MM.1S (cell line): ENCODE results near the gene CHERP.

Experiments
- DNase-seq: peaks from one replicate; pipeline ENCODE4 v3.0.0-alpha.2; 2015
- H2AFZ ChIP-seq: fragments of 300-600 bp; sonication (generic); 2 replicates; pipeline ENCODE4 v1.6.0; 2016; ENCODE audit warnings: antibody characterized with exemption, low read length
- H3F3A ChIP-seq: fragments of 300-600 bp; sonication (generic); 2 replicates; pipeline ENCODE4 v1.6.1; 2016; ENCODE audit warnings: mild to moderate bottlenecking, antibody characterized with exemption, low read length, moderate library complexity, mixed read lengths; ENCODE audit not compliant: insufficient read depth
- H3K27ac ChIP-seq: fragments of 300-600 bp; sonication (generic); 2 replicates; pipeline ENCODE4 v1.5.1; 2016; ENCODE audit warnings: mild to moderate bottlenecking, low read length
- H3K27me3 ChIP-seq: fragments of 300-600 bp; sonication (generic); replicated peaks from 2 replicates; pipeline ENCODE4 v1.6.0; 2016; ENCODE audit warnings: low read length; ENCODE audit not compliant: insufficient read depth
- H3K36me3 ChIP-seq: fragments of 300-600 bp; sonication (generic); replicated peaks from 2 replicates; pipeline ENCODE4 v1.6.1; 2016; ENCODE audit warnings: mild to moderate bottlenecking, low read length, mixed read lengths; ENCODE audit not compliant: insufficient read depth
- H3K4me1 ChIP-seq: fragments of 300-600 bp; sonication (generic); 2 replicates; pipeline ENCODE4 v1.6.1; 2016; ENCODE audit warnings: low read length, mixed read lengths
- H3K4me2 ChIP-seq: fragments of 300-600 bp; sonication (generic); 2 replicates; pipeline ENCODE4 v1.6.0; 2016; ENCODE audit warnings: low read depth, low read length
- H3K4me3 ChIP-seq: fragments of 300-600 bp; sonication (generic); 2 replicates; pipeline ENCODE4 v1.5.1; 2016; ENCODE audit warnings: low read length, mixed read lengths
- H3K79me2 ChIP-seq: fragments of 300-600 bp; sonication (generic); 2 replicates; pipeline ENCODE4 v1.6.1; 2016; ENCODE audit warnings: mixed run types, low read length, mixed read lengths
- H3K9ac ChIP-seq: fragments of 300-600 bp; sonication (generic); 2 replicates; pipeline ENCODE4 v1.6.1; 2016; ENCODE audit warnings: low read length, mixed read lengths
- H3K9me2 ChIP-seq: fragments of 300-600 bp; sonication (generic); replicated peaks from 2 replicates; pipeline ENCODE4 v1.6.1; 2016; ENCODE audit warnings: mild to moderate bottlenecking, low read length, mixed read lengths; ENCODE audit not compliant: insufficient read depth
- H3K9me3 ChIP-seq: fragments of 300-600 bp; sonication (generic); replicated peaks from 2 replicates; pipeline ENCODE4 v1.6.1; 2016; ENCODE audit warnings: mild to moderate bottlenecking, low read length, mixed read lengths; ENCODE audit not compliant: insufficient read depth
- H4K20me1 ChIP-seq: fragments of 300-600 bp; sonication (generic); 2 replicates; pipeline ENCODE4 v1.6.1; 2016; ENCODE audit warnings: mild to moderate bottlenecking, low read length, moderate library complexity, mixed read lengths; ENCODE audit not compliant: insufficient read depth
- CTCF ChIP-seq: fragments of 300-600 bp; sonication (generic); IDR thresholded peaks from 2 replicates; pipeline ENCODE4 v1.5.1; 2016; ENCODE audit warnings: antibody characterized with exemption, low read length, mixed read lengths
- EZH2 ChIP-seq: fragments of 300-600 bp; sonication (generic); optimal IDR thresholded peaks from 2 replicates; pipeline ENCODE3; 2017; ENCODE audit warnings: low read depth, mild to moderate bottlenecking, antibody characterized with exemption, low read length, mixed read lengths
- EZH2phosphoT487 ChIP-seq: fragments of 300-600 bp; sonication (generic); IDR thresholded peaks from 2 replicates; pipeline ENCODE4 v1.6.1; 2018; ENCODE audit warnings: antibody characterized with exemption, low read length

Gene CHERP

DNA sequence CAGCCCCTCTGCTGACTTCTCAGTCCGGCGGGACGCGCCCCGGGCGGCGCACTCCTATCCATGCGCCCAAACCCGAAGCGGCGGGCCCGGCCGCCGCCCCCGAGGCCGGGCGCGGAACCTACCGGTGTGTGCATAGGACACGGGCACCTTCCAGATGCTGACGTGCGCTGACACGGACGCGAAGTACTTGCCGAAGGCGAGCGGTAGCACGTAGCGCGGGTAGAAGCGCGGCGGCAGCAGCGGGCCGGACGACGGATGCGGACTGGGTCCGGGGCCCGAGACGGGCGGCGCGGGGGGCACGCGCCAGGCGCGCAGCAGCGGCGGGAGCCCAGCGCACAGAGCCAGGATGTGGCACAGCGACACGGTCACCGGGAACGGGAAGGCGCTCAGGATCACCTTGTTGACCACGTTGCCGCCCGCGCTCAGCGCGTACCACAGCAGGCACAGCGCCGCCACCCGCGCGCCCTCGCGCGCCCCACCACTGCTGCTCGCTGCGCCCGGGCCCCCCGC, 29.6 kb upstream of the CHERP start:
- Histone ChIP-seq H3F3A (peaks cover 25% of the 10 kb centered on the region), H3K27ac (peak overlapping the region; percentile 43; the same call in 1 of the 2 replicates)

DNA sequence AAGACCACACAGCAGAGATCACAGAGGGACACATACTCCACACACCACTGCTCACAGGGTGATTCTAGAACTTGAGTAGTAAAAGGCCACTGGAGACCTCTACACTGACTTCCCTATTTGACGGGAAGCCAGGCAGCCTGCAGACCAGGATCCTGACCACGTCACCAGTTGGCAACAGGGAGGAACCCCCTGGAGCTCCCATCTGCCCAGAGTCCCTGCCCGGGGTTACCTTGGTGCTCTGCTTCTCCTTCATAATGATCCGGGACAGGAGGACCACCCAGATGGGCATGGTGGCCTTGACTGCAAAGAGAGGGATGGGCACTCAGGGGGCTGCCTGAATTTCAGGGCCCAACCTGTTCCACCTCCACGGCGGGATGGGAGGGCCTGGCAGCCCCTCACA, 29.0 kb upstream of the CHERP start:
- Histone ChIP-seq H3K4me2 (peak overlapping the region; percentile 99), H3K36me3 (peaks cover 3% of the 10 kb centered on the region; the same call in 1 of the 2 replicates), H3K27ac (peak overlapping the region; percentile 43; the same call in 1 of the 2 replicates), H3K4me1 (peaks cover 26% of the 10 kb centered on the region), H3K79me2 (peaks cover 91% of the 10 kb centered on the region), H3K4me3 (peak overlapping the region; percentile 89), H3F3A (peaks cover 31% of the 10 kb centered on the region), H3K9me3 (no peaks in the 10 kb centered on the region), H2AFZ (no peak overlapping the region), H4K20me1 (0 out of 2 replicates have a peak, but pooled peaks cover 5% of the 10 kb centered on the region), H3K27me3 (no peaks in the 10 kb centered on the region), H3K9me2 (no peaks in the 10 kb centered on the region), H3K9ac (peak overlapping the region; percentile 83)
- TF ChIP-seq EZH2 (no peak), CTCF (no peak), EZH2phosphoT487 (no peak)
- DNase-seq = no peak

More for the DNA sequence above, 29.6 kb upstream of the CHERP start:
- peak overlapping the region; percentile 89 for H3K4me3 ChIP-seq
- peak overlapping the region; percentile 99 for H3K4me2 ChIP-seq
- H3K27me3 ChIP-seq = no peaks in the 10 kb centered on the region
- peaks cover 20% of the 10 kb centered on the region for H3K4me1 ChIP-seq
- peak; percentile 55 for DNase-seq
- H3K9ac ChIP-seq = peak overlapping the region; percentile 83
- TF ChIP-seq CTCF (no peak), EZH2phosphoT487 (no peak), EZH2 (no peak)
- peak overlapping the region; percentile 12; the same call in 1 of the 2 replicates for H2AFZ ChIP-seq
- H3K79me2 ChIP-seq = peaks cover 96% of the 10 kb centered on the region
- no peaks in the 10 kb centered on the region for H3K9me3 ChIP-seq
- H3K36me3 ChIP-seq = peaks cover 3% of the 10 kb centered on the region; the same call in 1 of the 2 replicates
- 0 out of 2 replicates have a peak, but pooled peaks cover 5% of the 10 kb centered on the region for H4K20me1 ChIP-seq
- no peaks in the 10 kb centered on the region for H3K9me2 ChIP-seq

DNA sequence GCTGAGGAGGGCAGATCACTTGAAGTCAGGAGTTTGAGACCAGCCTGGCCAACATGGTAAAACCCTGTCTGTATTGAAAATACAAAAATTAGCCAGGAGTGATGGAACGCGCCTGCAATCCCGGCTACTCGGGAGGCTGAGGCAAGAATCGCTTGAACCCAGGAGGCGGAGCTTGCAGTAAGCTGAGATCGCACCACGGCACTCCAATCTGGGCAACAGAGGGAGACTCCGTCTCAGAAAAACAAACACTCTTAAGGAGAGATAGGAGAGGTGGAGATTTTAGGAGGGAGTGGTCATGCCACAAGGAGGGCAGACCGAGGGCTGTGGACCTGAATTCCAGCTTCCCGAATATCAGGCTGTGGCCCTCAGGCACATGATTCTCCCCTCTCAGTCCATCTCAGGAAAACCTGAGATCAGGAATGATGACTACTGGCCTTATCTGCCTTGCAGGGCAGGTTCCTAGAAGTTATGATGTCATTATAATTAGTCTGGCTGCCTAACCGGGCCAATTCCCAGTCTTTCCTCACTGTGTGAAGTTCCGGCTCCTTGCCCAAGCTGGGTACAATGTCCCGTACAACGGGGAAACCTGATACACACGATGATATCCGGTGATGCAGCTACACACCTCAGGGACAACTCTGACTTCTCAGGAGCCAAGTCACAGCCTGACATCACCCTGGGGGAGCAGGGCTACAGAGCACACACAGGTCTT, 27.5 kb upstream of the CHERP start:
- TF ChIP-seq EZH2phosphoT487 (no peak), EZH2 (no peak), CTCF (no peak)
- peaks cover 35% of the 10 kb centered on the region for H3F3A ChIP-seq

More for the DNA sequence above, 27.5 kb upstream of the CHERP start:
- no peak overlapping the region for H2AFZ ChIP-seq
- peaks cover 3% of the 10 kb centered on the region; the same call in 1 of the 2 replicates for H3K36me3 ChIP-seq
- 0 out of 2 replicates have a peak, but pooled peaks cover 5% of the 10 kb centered on the region for H4K20me1 ChIP-seq
- H3K4me1 ChIP-seq = peaks cover 31% of the 10 kb centered on the region
- no peak overlapping the region for H3K4me3 ChIP-seq
- no peaks in the 10 kb centered on the region for H3K9me3 ChIP-seq
- no peak overlapping the region for H3K4me2 ChIP-seq
- H3K27me3 ChIP-seq = no peaks in the 10 kb centered on the region
- no peak overlapping the region for H3K9ac ChIP-seq
- H3K9me2 ChIP-seq = no peaks in the 10 kb centered on the region
- H3K27ac ChIP-seq = no peak overlapping the region
- DNase-seq = no peak
- H3K79me2 ChIP-seq = peaks cover 83% of the 10 kb centered on the region
